ENCODE measurements around the gene PCNT. TPM values are rescaled to one million over a fixed set of nuclear protein-coding genes. Genes with fewer than 3 reads are reported as not detected.

PCNT gene
- total RNA-seq, result 20.9 and 40.8 TPM in 2 replicates

- peak; percentile 98 for DNase-seq
Measured at GRCh38 chr21:46323710-46324389, at the start of gene PCNT, which contains the start of gene C21orf58. PCNT (plus strand) TSS chr21:46324156; CDS start chr21:46324229, 73 bp downstream. C21orf58 (minus strand) TSS chr21:46323870; CDS start chr21:46322738, 1,132 bp downstream.

DNA sequence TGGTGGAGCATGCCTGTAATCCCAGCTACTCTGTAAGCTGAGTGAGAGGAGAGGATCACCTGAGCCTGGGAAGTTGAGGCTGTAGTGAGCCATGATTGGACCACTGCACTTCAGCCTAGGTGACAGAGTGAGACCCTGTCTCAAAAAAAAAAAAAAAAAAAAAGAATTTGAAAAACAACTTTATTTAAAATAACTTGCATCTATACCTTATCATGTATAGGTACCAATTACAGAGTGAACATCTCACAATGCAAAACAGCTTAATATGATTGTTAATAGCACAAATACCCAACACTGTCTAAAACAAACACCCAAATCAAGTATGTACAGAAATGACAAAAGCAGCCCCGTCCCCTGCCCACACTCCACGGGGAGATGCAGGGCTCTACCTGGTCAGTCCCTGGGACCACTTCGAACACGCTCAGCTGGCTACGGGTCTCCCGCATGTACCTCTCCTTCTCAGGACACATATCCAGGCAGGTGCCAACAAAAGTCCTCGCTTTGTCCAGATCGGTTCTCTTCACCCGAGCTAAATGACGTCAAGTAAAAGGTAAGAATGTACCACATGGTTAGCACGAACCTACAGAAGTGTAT, 49.1 kb upstream of the PCNT start:
- DNase-seq, result no peak

- peak; percentile 70 for DNase-seq
Measured at GRCh38 chr21:46284077-46284644, 39.8 kb upstream of the PCNT start.

DNA sequence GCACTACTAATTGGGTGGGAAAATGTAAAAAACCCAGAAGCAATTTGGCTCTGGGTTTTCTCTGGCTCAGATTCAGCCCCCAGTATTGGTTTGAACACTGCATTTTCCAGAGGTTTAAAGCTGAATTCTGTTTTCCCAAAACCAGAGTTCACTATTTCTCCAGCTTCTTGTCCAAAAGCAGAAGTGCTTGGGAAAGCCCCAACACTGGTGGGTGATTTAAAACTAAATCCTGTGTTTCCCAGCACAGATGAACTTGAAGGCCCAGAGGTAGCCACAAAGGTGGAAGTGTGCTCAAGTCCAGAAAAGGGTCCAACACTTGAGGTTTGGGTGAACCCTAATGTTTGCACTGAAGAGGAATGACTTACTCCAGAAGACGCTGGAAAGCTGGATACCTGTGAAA, 39.2 kb upstream of the PCNT start:
- no peak for DNase-seq

- DNase-seq, result no peak
Measured at GRCh38 chr21:46285206-46285661, 38.7 kb upstream of the PCNT start, which contains the start of gene MCM3AP. MCM3AP (minus strand) TSS chr21:46285611; CDS start chr21:46285286, 325 bp downstream.

- DNase-seq, result peak; percentile 91
Measured at GRCh38 chr21:46285761-46286647, 38.0 kb upstream of the PCNT start, which contains the start of gene YBEY. YBEY (plus strand) TSS chr21:46286342; CDS start chr21:46286914, 572 bp downstream.

GRCh38 chr21:46286648-46287002, 37.3 kb upstream of the PCNT start:
- no peak for DNase-seq

- DNase-seq, result no peak
Measured at GRCh38 chr21:46287541-46287940, 36.4 kb upstream of the PCNT start.

GRCh38 chr21:46289655-46290179, 34.2 kb upstream of the PCNT start:
- DNase-seq, result no peak

DNA sequence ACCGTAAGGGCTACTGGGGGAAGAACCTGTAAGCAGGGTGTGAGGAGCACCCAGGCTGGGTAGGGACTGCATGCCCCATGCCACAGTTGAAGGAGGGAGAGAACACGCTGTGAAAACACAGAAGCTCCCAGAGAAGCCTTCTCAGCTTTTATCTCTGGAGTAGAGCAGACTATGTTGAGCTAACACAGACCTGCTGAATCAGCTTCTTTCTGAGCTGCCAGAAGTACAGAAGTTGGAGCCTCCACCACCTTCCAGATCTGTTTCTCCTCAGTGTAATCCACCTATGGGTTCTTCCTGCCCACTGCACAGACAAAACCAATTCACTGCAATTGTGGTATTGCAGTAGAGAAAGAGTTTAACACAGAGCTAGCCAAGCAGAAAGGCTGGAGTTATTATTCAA, 32.4 kb upstream of the PCNT start:
- DNase-seq, result no peak

DNA sequence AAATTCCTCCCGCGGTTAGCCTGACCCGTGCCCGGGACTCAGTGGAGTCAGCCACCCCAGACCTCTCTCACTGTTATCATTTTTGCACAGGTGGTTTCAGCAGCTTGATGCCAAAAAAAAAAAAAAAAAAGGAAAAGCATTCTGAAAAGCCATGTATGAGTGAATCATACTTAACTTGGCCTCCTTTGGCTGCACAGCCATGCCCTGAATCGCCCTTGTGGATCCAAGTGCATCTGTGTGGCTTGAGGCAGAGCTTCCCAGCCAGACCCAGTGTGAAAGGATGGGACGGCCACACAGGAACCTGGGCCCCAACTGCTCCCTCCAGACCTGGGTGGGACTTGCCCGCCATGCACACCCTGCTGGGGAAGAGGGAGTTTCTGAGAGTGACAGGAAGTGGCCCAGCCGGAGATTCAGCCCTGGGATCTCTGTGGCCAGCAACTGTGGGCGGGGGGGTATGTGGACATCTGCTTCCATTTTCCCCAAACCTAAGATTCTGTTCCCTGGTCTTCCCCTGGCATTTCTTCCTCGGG, 29.2 kb upstream of the PCNT start:
- DNase-seq, result peak; percentile 54

- no peak for DNase-seq
Measured at GRCh38 chr21:46295177-46295770, 28.7 kb upstream of the PCNT start.

- DNase-seq, result peak; percentile 66
Measured at GRCh38 chr21:46295996-46296752, 27.8 kb upstream of the PCNT start.

DNA sequence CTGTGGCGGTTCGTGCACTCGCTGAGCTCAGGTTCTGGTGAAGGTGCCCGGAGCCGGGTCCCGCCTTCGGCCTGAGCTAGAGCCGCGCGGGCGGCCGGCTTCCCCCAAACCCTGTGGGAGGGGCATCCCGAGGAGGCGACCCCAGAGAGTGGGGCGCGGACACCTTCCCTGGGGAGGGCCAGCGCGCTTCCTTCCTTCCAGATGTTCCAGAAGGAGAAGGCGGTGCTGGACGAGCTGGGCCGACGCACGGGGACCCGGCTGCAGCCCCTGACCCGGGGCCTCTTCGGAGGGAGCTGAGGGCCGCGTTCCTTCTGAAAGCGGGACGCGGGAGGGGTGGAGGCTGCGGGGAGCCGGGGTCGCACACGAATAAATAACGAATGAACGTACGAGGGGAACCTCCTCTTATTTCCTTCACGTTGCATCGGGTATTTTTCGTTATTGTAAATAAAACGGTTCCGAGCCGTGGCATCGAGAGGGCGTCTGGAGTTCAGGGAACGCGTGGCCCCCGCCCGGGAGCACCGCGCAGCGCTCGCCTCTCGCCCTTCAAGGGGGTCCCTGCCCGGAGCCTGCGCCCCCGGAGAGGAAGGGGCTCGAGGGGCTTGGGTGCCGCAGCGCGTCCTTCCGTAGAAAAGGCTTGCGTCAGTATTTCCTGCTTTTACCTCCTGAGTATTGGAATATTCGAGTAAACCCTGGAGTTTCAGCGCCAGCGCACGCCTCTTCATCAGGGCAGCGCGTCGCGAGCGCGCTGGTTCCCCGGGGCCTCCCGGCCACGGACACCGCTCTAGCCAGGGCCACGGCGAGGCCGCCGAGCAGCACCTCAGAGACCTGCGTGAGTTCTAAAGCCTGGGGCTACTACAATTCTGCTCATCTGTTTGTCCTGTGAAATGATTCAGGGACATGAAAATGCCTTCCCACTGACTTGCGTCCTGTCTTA, 26.4 kb upstream of the PCNT start:
- DNase-seq, result peak; percentile 52

DNA sequence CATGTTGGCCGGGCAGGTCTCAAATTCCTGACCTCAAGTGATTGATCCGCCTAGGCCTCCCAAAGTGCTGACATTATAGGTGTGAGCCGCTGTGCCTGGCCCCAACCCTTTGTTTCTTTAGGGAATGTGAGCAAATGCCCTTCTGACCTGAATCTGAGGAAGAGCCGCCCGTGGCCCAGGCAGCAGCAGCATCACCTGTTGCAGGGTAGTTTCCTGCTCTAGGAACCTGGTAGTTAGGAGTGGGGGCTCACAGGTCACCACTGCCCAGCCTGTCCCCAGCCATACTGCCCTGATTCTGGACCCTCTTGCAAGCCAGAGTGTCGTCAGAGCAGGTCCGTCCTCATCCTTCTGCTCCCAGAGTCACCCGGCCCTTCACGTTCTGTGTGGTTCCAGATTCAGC, 24.8 kb upstream of the PCNT start:
- no peak for DNase-seq

DNA sequence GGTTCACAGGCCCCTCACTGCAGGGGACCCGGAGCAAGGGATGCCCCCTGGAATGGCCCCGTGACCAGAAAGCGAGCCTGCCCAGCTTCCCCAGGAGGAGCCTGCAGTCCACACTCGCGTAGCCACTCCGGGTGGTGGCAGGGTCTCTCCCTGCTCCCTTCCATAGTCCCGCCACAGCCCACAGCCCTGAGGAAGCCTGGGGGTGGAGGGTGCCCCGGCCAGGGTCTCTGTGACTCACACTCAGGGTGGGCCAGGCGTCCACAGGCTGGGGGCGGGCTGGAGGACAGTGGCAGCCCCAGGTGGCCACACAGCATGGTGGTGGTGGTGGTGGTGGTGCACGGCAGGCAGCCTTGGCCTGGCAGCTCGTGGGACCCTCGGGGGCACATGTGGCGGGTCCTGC, 22.2 kb upstream of the PCNT start:
- DNase-seq, result no peak

DNA sequence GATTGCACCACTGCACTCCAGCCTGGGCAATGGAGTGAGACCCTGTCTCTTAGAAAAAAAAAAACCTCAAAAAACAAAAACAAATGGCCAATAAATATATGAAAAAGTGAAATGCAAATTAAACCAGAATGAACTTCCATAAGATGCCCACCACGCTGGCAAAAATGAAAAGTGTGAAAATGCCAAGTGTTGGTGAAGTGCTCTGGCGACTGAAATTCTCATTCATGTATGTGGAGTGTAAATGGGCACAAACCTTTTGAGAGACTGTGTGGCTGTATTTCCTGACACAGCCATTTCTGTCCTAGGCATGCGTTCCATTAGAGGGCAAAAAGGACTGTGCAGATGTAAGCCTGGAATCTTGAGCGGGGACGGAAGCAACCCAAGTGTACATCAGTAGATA, 19.5 kb upstream of the PCNT start:
- DNase-seq, result no peak

DNA sequence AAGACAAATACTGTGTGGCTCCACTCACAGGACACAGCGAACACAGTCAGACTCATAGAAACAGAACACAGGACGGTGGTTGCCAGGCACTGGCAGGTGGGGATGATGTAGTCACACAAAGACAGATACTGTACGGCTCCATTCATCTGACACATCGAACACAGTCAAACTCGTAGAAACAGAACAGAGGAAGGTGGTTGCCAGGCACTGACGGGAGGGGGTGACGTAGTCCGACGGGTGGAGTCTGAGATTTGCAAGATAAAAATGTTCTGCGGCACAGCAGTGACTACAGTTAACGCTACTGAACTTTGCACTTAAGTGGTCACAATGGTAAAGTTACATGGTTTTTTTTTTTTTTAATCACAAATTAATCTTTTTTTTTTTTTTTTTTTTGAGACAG, 19.0 kb upstream of the PCNT start:
- DNase-seq, result no peak

- no peak for DNase-seq
Measured at GRCh38 chr21:46307625-46308024, 16.3 kb upstream of the PCNT start.

GRCh38 chr21:46308431-46308830, 15.5 kb upstream of the PCNT start:
- DNase-seq, result no peak

Measured in dermis blood vessel endothelial cell (primary cell).